HL-60 (cell line): ENCODE measurements around the gene FAM83C.

Experiments
- DNase-seq, 2 experiments: peaks; one replicate each; pipeline ENCODE4 v3.0.0-alpha.2; 2010 to 2020; ENCODE audit warnings: low read depth in 1 of 2, low spot score in 1 of 2
- H3K27ac ChIP-seq: fragments of 250-450 bp; sonication (Bioruptor Pico); replicated peaks from 2 replicates; pipeline ENCODE4 v1.5.1; 2020; ENCODE audit warnings: mild to moderate bottlenecking, moderate library complexity
- H3K27me3 ChIP-seq: fragments of 250-450 bp; sonication (Bioruptor Pico); 2 replicates; pipeline ENCODE4 v1.5.1; 2021; ENCODE audit warnings: mild to moderate bottlenecking, moderate library complexity; ENCODE audit not compliant: insufficient read depth, poor library complexity, severe bottlenecking
- H3K4me3 ChIP-seq: replicated peaks from 2 replicates; pipeline ENCODE4 v1.5.1; 2011; ENCODE audit warnings: mild to moderate bottlenecking, control low read depth, low read length; ENCODE audit not compliant: insufficient read depth
- CTCF ChIP-seq: IDR thresholded peaks from one replicate; pipeline ENCODE4 v1.5.1; 2011; ENCODE audit warnings: low read length, control low read depth, inconsistent platforms; ENCODE audit not compliant: insufficient read depth
- GABPA ChIP-seq: IDR thresholded peaks from 2 replicates; pipeline ENCODE4 v1.6.1; 2012; ENCODE audit warnings: low read depth
- POLR2AphosphoS5 ChIP-seq: IDR thresholded peaks from 2 replicates; pipeline ENCODE4 v1.6.1; 2012; ENCODE audit warnings: low read depth
- REST ChIP-seq: IDR thresholded peaks from 2 replicates; pipeline ENCODE4 v1.6.1; 2012; ENCODE audit warnings: low read depth; ENCODE audit not compliant: insufficient replicate concordance
- SPI1 ChIP-seq: IDR thresholded peaks from 2 replicates; pipeline ENCODE4 v1.6.1; 2012; ENCODE audit warnings: low read depth, mild to moderate bottlenecking, borderline replicate concordance

Gene FAM83C

GRCh38 chr20:35328095-35328685 is 36.0 kb upstream of the FAM83C start:
- TF ChIP-seq POLR2AphosphoS5 (no peak), SPI1 (no peak), GABPA (no peak), CTCF (no peak), REST (no peak)

DNA sequence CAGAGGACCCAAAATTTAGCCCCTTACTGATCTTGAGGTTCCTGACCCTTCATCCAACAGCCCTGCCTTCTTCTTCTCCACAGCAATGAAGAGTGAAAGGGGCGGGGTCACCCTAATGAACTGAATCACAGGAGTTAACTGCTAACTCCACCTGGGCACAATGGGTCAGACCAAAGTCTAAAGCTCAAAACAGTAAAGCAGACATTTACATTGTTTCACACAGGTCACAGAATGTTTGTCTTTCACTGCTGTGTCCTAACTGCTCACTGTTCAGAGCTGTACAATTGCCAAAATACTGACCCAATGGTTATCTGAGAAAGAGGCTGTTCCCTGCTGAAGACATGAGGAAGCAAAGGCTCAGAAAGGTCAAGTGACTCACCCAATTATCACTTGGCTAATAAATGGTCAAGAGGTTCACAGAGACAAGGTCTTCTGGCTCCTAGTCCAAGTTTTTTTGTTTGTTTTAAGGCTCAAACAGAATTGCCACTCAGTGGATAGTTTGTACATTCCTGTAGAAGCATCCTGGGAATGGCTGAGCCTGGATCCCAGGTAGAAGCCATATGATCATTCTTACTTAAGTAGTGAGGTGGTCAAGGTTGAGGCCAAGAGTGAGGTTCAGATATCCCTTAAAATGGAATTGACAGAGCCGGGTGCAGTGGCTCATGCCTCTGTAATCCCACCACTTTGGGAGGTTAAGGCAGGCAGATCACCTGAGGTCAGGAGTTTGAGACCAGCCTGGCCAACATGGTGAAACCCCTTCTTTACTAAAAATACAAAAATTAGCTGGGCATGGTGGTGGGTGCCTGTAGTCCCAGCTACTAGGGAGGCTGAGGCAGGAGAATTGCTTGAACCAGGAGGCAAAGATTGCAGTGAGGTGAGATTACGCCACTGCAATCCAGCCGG is 35.1 kb upstream of the FAM83C start:
- TF ChIP-seq POLR2AphosphoS5 (no peak), CTCF (no peak), GABPA (no peak), SPI1 (no peak), REST (no peak)
- no peak overlapping the region for H3K27ac ChIP-seq
- DNase-seq = no peak
- H3K27me3 ChIP-seq = no peaks in the 10 kb centered on the region
- no peak overlapping the region for H3K4me3 ChIP-seq

More at GRCh38 chr20:35328095-35328685, 36.0 kb upstream of the FAM83C start:
- Histone ChIP-seq H3K27me3 (no peaks in the 10 kb centered on the region), H3K4me3 (no peak overlapping the region), H3K27ac (no peak overlapping the region)
- no peak for DNase-seq

DNA sequence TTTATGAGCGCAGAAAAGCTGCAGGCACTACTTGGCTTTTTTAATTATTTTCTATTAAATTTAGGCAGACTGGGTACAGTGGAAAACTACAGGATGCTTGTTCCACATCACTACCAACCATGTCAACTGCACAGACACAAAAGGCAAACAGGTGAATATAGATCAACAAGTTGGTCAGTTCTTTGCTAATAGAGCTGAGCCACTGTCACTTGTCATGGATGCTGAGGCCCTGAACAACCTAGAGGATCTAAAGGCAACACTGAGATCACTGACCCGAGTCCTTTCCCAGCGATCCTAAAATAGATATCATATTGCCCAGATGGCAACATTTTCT is 34.5 kb upstream of the FAM83C start:
- TF ChIP-seq SPI1 (no peak), REST (no peak), GABPA (no peak), POLR2AphosphoS5 (no peak), CTCF (no peak)
- Histone ChIP-seq H3K27me3 (no peaks in the 10 kb centered on the region), H3K4me3 (no peak overlapping the region), H3K27ac (no peak overlapping the region)
- no peak for DNase-seq
